ENCODE results near the gene MYO15A.
"Not testable (repeated sequence)": the region's sequence is repeated elsewhere in the genome, so short reads cannot be mapped to it uniquely, and the experiment has no call there.

Gene MYO15A

GRCh38 chr17:18185832-18186626, 77.5 kb downstream of the MYO15A start:
- DNase-seq = peak; percentile 30 to 47 (median 45)

GRCh38 chr17:18186627-18186982, 78.0 kb downstream of the MYO15A start:
- DNase-seq = no peak

GRCh38 chr17:18187226-18187625, 78.7 kb downstream of the MYO15A start:
- no peak for DNase-seq

GRCh38 chr17:18187821-18188761, 79.5 kb downstream of the MYO15A start:
- DNase-seq = no peak

GRCh38 chr17:18190628-18191235, 82.2 kb downstream of the MYO15A start:
- peak; percentile 57 to 72 (median 65) for DNase-seq

- no peak for DNase-seq
Observed at GRCh38 chr17:18191236-18191667, 82.7 kb downstream of the MYO15A start.

- DNase-seq = no peak
Observed at GRCh38 chr17:18191967-18192366, 83.4 kb downstream of the MYO15A start.

GRCh38 chr17:18194394-18194793, 85.8 kb downstream of the MYO15A start:
- DNase-seq = no peak

- DNase-seq = no peak
Observed at GRCh38 chr17:18194804-18195203, 86.2 kb downstream of the MYO15A start.

- DNase-seq = no peak
Observed at GRCh38 chr17:18195246-18195645, 86.7 kb downstream of the MYO15A start.

GRCh38 chr17:18197535-18198194, 89.1 kb downstream of the MYO15A start:
- no peak for DNase-seq

GRCh38 chr17:18198530-18198929, 90.0 kb downstream of the MYO15A start:
- DNase-seq = no peak

- DNase-seq = no peak
Observed at GRCh38 chr17:18201108-18201507, 92.6 kb downstream of the MYO15A start.

GRCh38 chr17:18203308-18203707, 94.8 kb downstream of the MYO15A start:
- no peak for DNase-seq

- DNase-seq = no peak
Observed at GRCh38 chr17:18205861-18206260, 97.3 kb downstream of the MYO15A start.

GRCh38 chr17:18206962-18207361, 98.4 kb downstream of the MYO15A start:
- DNase-seq = no peak

- DNase-seq = no peak
Observed at GRCh38 chr17:18208092-18208491, 99.5 kb downstream of the MYO15A start.

GRCh38 chr17:18213666-18214270, 105.2 kb downstream of the MYO15A start:
- DNase-seq = no peak

- not testable (repeated sequence) for DNase-seq
Observed at GRCh38 chr17:18216906-18217305, 108.3 kb downstream of the MYO15A start.

GRCh38 chr17:18217412-18218015, 109.0 kb downstream of the MYO15A start:
- DNase-seq = peak; percentile 77 to 81 (median 79)

GRCh38 chr17:18218756-18219415, 110.3 kb downstream of the MYO15A start:
- DNase-seq = peak in 2 of 3 donors; percentile 25 to 36
